HCT116 (cell line): ENCODE measurements around the gene SLC24A3. TPM values are rescaled to one million over a fixed set of nuclear protein-coding genes. Genes with fewer than 3 reads are reported as not detected.

Source experiments
- ATAC-seq: fragments of 200-7000 bp; cut with Tn5 transposase; 2 replicates; pipeline ENCODE4 v1.9.1; 2020; ENCODE audit warnings: mild to moderate bottlenecking, moderate library complexity
- BruUV-seq: library from RNA; stranded (reverse); fragments of 400-500 nt; replicated peaks from 2 replicates; lab custom pipeline; 2021; lab: Mats Ljungman, UMichigan
- CTCF ChIA-PET: fragments of 300-600 bp; sonication (Branson Sonifier 250); formaldehyde crosslinking; loops from one replicate; lab custom pipeline; 2021; ENCODE audit warnings: antibody characterized with exemption; lab: Charles Lee
- POLR2A ChIA-PET: fragments of 300-600, 350-600 bp; sonication (Branson Sonifier 250); formaldehyde crosslinking; loops from one replicate; lab custom pipeline; 2021; ENCODE audit warnings: antibody characterized with exemption; lab: Charles Lee
- RAD21 ChIA-PET, 2 experiments: fragments of 300-600 bp; sonication (Branson Sonifier 250); formaldehyde crosslinking; loops; one replicate each; lab custom pipeline; 2023; ENCODE audit warnings: low total read pairs in 2 of 2; ENCODE audit not compliant: uncharacterized antibody in 2 of 2, unreplicated experiment in 2 of 2, low non-redundant PET in 1 of 2; lab: Charles Lee
- DNase-seq: peaks from one replicate; pipeline ENCODE4 v3.0.0-alpha.2; 2010; ENCODE audit warnings: low read depth, low spot score
- H2AFZ ChIP-seq: fragments of 200-600 bp; shearing (Covaris generic), sonication (generic); 2 replicates; pipeline ENCODE4 v1.6.1; 2017; ENCODE audit warnings: low read depth, mixed run types, mixed read lengths, antibody characterized with exemption, low read length; ENCODE audit not compliant: poor library complexity, severe bottlenecking
- H3K27ac ChIP-seq: 2 replicates; pipeline ENCODE4 v1.5.1; 2012; ENCODE audit warnings: low read depth, low read length
- H3K27me3 ChIP-seq: fragments of 200-600 bp; sonication (generic); 2 replicates; pipeline ENCODE4 v1.6.1; 2016; ENCODE audit warnings: mixed run types, low read length, mixed read lengths; ENCODE audit not compliant: insufficient read depth
- H3K36me3 ChIP-seq, 2 experiments: fragments of 200-500 bp in 1 of 2; fragments of 200-600 bp in 1 of 2; sonication (Bioruptor generic) in 1 of 2; sonication (generic) in 1 of 2; 2 replicates each; pipeline versions ENCODE4 v1.5.1 to v1.6.1; 2014 to 2016; ENCODE audit warnings: low read length in 2 of 2, inconsistent platforms in 1 of 2, mixed read lengths in 1 of 2, mixed run types in 1 of 2; ENCODE audit not compliant: insufficient read depth in 2 of 2, control insufficient read depth in 1 of 2
- H3K4me1 ChIP-seq, 2 experiments: fragments of 200-600 bp in 1 of 2; sonication (generic) in 1 of 2; 2 replicates each; pipeline versions ENCODE4 v1.5.1 to v1.6.1; 2012 to 2017; ENCODE audit warnings: low read length in 2 of 2, inconsistent platforms in 1 of 2, mild to moderate bottlenecking in 1 of 2, mixed read lengths in 1 of 2, mixed run types in 1 of 2, moderate library complexity in 1 of 2; ENCODE audit not compliant: insufficient read depth in 2 of 2, control insufficient read depth in 1 of 2
- H3K4me2 ChIP-seq: fragments of 200-600 bp; sonication (generic); 2 replicates; pipeline ENCODE4 v1.6.1; 2017; ENCODE audit warnings: mixed run types, low read length, mixed read lengths
- H3K4me3 ChIP-seq, 2 experiments: fragments of 200-600 bp in 1 of 2; sonication (generic) in 1 of 2; replicated peaks in 1 of 2; 2 replicates each; pipeline ENCODE4 v1.5.1; 2011 to 2016; ENCODE audit warnings: low read length in 2 of 2, control low read depth in 1 of 2, low read depth in 1 of 2, mild to moderate bottlenecking in 1 of 2, mixed read lengths in 1 of 2, mixed run types in 1 of 2
- H3K79me2 ChIP-seq: fragments of 200-600 bp; sonication (generic); 2 replicates; pipeline ENCODE4 v1.6.1; 2017; ENCODE audit warnings: mild to moderate bottlenecking, mixed run types, low read length, moderate library complexity, mixed read lengths; ENCODE audit not compliant: insufficient read depth
- H3K9ac ChIP-seq: fragments of 200-600 bp; sonication (generic); 2 replicates; pipeline ENCODE4 v1.6.1; 2016; ENCODE audit warnings: low read length, mixed read lengths
- H3K9me2 ChIP-seq: fragments of 200-600 bp; sonication (generic), shearing (Covaris generic); 2 replicates; pipeline ENCODE4 v1.6.1; 2017; ENCODE audit warnings: mixed run types, mild to moderate bottlenecking, moderate library complexity; ENCODE audit not compliant: insufficient read depth
- H3K9me3 ChIP-seq, 2 experiments: fragments of 200-500 bp in 1 of 2; fragments of 200-600 bp in 1 of 2; sonication (Bioruptor generic) in 1 of 2; sonication (generic) in 1 of 2; 2 replicates each; pipeline ENCODE4 v1.6.1; 2014 to 2017; ENCODE audit warnings: low read length in 2 of 2, mixed read lengths in 2 of 2, inconsistent platforms in 1 of 2, low read depth in 1 of 2, mild to moderate bottlenecking in 1 of 2, mixed run types in 1 of 2, moderate library complexity in 1 of 2; ENCODE audit not compliant: control insufficient read depth in 1 of 2, insufficient read depth in 1 of 2
- H4K20me1 ChIP-seq: fragments of 200-600 bp; sonication (generic), shearing (Covaris generic); 2 replicates; pipeline ENCODE4 v1.6.1; 2017; ENCODE audit warnings: mixed run types, mild to moderate bottlenecking, moderate library complexity; ENCODE audit not compliant: insufficient read depth
- EGR1 ChIP-seq: IDR thresholded peaks from 2 replicates; pipeline ENCODE4 v1.6.1; 2012; ENCODE audit warnings: low read depth
- ELF1 ChIP-seq: IDR thresholded peaks from 2 replicates; pipeline ENCODE4 v1.6.1; 2012; ENCODE audit warnings: low read depth, borderline replicate concordance
- EZH2 ChIP-seq: fragments of 200-600 bp; sonication (generic); IDR thresholded peaks from 2 replicates; pipeline ENCODE4 v1.6.1; 2017; ENCODE audit warnings: antibody characterized with exemption, mixed run types
- JUND ChIP-seq: IDR thresholded peaks from 2 replicates; pipeline ENCODE4 v1.6.1; 2012
- POLR2A ChIP-seq: IDR thresholded peaks from 2 replicates; pipeline ENCODE4 v1.7.0; 2011; ENCODE audit warnings: borderline replicate concordance; ENCODE audit not compliant: insufficient read depth, insufficient read length; ENCODE audit errors: extremely low read depth
- POLR2AphosphoS5 ChIP-seq: IDR thresholded peaks from 2 replicates; pipeline ENCODE4 v1.6.1; 2011; ENCODE audit warnings: mild to moderate bottlenecking, low read depth, low read length, moderate library complexity
- RAD21 ChIP-seq: IDR thresholded peaks from 2 replicates; pipeline ENCODE4 v1.6.1; 2012; ENCODE audit warnings: low read depth, mild to moderate bottlenecking
- SIN3A ChIP-seq: IDR thresholded peaks from 2 replicates; pipeline ENCODE4 v1.6.1; 2012; ENCODE audit warnings: low read depth
- SP1 ChIP-seq: IDR thresholded peaks from 2 replicates; pipeline ENCODE4 v1.6.1; 2012; ENCODE audit warnings: low read depth
- TCF7L2 ChIP-seq: IDR thresholded peaks from 2 replicates; pipeline ENCODE4 v1.7.0; 2011; ENCODE audit warnings: borderline replicate concordance, inconsistent platforms; ENCODE audit not compliant: insufficient read depth, insufficient read length; ENCODE audit errors: extremely low read depth
- YY1 ChIP-seq: IDR thresholded peaks from 2 replicates; pipeline ENCODE4 v1.6.1; 2011; ENCODE audit warnings: low read length, low read depth, moderate library complexity, mild to moderate bottlenecking; ENCODE audit not compliant: insufficient replicate concordance; ENCODE audit errors: extremely low read depth
- ZFX ChIP-seq: fragments of 450-650 bp; IDR thresholded peaks from 2 replicates; pipeline ENCODE4 v1.6.1; 2017
- ZNF274 ChIP-seq: fragments of 200-500 bp; sonication (Bioruptor generic); IDR thresholded peaks from 2 replicates; pipeline ENCODE4 v1.6.1; 2014; ENCODE audit warnings: mild to moderate bottlenecking, low read depth, low read length, inconsistent platforms
- intact Hi-C: fragments of 100-400 bp; cut with micrococcal nuclease; formaldehyde crosslinking; loops from 2 replicates; pipeline ENCODE4 v1.10.0; 2022
- total RNA-seq: library from RNA; stranded (reverse); gene quantifications from one replicate; pipeline ENCODE4 v1.2.1, GENCODE V29; 2021; ENCODE audit not compliant: unreplicated experiment
- TF ChIP-seq, protein P1 (sequence below): IDR thresholded peaks from 2 replicates; pipeline ENCODE4 v1.6.1; 2012
- TF ChIP-seq, protein P2 (sequence below): IDR thresholded peaks from 2 replicates; pipeline ENCODE4 v1.6.1; 2011; ENCODE audit warnings: mild to moderate bottlenecking, low read length, moderate library complexity; ENCODE audit not compliant: insufficient replicate concordance; ENCODE audit errors: extremely low read depth
- TF ChIP-seq, protein P3 (sequence below): IDR thresholded peaks from 2 replicates; pipeline ENCODE4 v1.6.1; 2012

The SLC24A3 gene
- total RNA-seq, 1 experiment from 2014 or later, result not detected

DNA sequence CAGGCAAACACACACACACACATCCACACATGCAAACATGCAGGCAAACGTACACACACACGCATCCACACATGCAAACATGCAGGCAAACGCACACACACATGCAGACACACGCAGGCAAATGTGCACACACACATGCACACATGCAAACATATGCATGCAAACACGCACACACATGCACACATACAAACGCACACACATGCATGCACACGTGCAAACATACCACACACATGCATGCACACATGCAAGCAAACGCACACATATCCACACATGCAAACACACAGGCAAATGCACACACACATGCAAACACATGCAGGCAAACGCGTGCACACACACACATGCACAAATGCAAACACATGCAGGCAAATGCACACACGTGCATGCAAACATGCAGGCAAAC lies 498.7 kb downstream of the SLC24A3 start:
- no peaks in the 10 kb centered on the region for H3K36me3 ChIP-seq
- H3K4me2 ChIP-seq, result no peak overlapping the region
- ChIA-PET RAD21 (no interaction called here), CTCF (no interaction called here), POLR2A (no interaction called here)
- no TSS peak for BruUV-seq
- no peak for DNase-seq
- H3K79me2 ChIP-seq, result no peaks in the 10 kb centered on the region
- no peaks in the 10 kb centered on the region for H3K9me2 ChIP-seq
- peaks cover 30% of the 10 kb centered on the region for H3K27me3 ChIP-seq
- no peak for ATAC-seq
- no peak overlapping the region for H3K27ac ChIP-seq
- TF ChIP-seq RAD21, result no peak
- TF ChIP-seq, protein P1, sequence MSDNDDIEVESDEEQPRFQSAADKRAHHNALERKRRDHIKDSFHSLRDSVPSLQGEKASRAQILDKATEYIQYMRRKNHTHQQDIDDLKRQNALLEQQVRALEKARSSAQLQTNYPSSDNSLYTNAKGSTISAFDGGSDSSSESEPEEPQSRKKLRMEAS, result no peak
- H3K4me1 ChIP-seq, result no peaks in the 10 kb centered on the region
- no peak overlapping the region for H3K9ac ChIP-seq
- no peak overlapping the region for H2AFZ ChIP-seq
- H4K20me1 ChIP-seq, result no peaks in the 10 kb centered on the region
- no peak overlapping the region for H3K4me3 ChIP-seq
- H3K9me3 ChIP-seq, result no peaks in the 10 kb centered on the region
- intact Hi-C loops, result no loop called here

DNA sequence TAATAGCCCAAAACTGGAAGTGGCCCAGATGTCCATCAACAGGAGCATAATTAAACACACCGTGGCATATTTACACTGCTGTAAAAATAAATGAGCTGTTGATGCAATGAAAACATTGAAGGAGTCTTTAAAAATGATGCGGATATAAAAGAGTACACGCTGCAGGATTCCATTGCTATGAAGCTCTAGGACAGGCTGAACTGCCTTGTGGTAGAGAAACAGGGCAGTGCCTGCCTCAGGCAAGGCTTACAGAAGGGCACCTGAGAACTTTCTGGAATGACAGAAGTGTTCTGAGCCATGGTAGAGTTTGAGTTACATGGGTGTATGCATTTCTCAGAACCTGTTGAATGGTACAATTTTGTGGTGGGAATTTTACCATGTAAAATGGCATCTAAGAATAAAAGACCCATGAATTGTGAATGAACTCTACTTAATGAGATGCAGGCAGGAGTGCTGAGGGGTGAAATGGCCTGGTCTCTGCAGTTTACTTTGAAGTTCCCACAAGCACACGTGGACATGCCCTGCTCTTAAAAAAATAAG lies 500.3 kb downstream of the SLC24A3 start:
- Histone ChIP-seq H3K9me3 (no peaks in the 10 kb centered on the region), H4K20me1 (no peaks in the 10 kb centered on the region), H3K4me1 (no peaks in the 10 kb centered on the region), H3K9ac (no peak overlapping the region), H3K27me3 (peaks cover 18% of the 10 kb centered on the region; the same call in 1 of the 2 replicates), H3K4me2 (no peak overlapping the region), H3K9me2 (no peaks in the 10 kb centered on the region), H3K36me3 (no peaks in the 10 kb centered on the region), H3K4me3 (no peak overlapping the region), H2AFZ (no peak overlapping the region), H3K27ac (no peak overlapping the region), H3K79me2 (no peaks in the 10 kb centered on the region)
- DNase-seq (no peak), ATAC-seq (no peak)
- no TSS peak for BruUV-seq
- TF ChIP-seq SIN3A, result no peak
- TF ChIP-seq, protein P2, sequence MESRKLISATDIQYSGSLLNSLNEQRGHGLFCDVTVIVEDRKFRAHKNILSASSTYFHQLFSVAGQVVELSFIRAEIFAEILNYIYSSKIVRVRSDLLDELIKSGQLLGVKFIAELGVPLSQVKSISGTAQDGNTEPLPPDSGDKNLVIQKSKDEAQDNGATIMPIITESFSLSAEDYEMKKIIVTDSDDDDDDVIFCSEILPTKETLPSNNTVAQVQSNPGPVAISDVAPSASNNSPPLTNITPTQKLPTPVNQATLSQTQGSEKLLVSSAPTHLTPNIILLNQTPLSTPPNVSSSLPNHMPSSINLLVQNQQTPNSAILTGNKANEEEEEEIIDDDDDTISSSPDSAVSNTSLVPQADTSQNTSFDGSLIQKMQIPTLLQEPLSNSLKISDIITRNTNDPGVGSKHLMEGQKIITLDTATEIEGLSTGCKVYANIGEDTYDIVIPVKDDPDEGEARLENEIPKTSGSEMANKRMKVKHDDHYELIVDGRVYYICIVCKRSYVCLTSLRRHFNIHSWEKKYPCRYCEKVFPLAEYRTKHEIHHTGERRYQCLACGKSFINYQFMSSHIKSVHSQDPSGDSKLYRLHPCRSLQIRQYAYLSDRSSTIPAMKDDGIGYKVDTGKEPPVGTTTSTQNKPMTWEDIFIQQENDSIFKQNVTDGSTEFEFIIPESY, result no peak
- TF ChIP-seq EGR1, result no peak
- TF ChIP-seq ZFX, result no peak
- TF ChIP-seq POLR2A, result no peak
- TF ChIP-seq POLR2AphosphoS5, result no peak
- no peak for TF ChIP-seq TCF7L2
- no peak for TF ChIP-seq YY1
- TF ChIP-seq SP1, result no peak
- TF ChIP-seq, protein P1, result no peak
- no peak for TF ChIP-seq ELF1
- TF ChIP-seq, protein P3, sequence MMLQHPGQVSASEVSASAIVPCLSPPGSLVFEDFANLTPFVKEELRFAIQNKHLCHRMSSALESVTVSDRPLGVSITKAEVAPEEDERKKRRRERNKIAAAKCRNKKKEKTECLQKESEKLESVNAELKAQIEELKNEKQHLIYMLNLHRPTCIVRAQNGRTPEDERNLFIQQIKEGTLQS, result no peak
- TF ChIP-seq EZH2, result no peak
- TF ChIP-seq RAD21, result no peak
- TF ChIP-seq ZNF274, result no peak
- TF ChIP-seq JUND, result no peak
- POLR2A ChIA-PET, result no interaction called here
- RAD21 ChIA-PET, result no interaction called here
- intact Hi-C loops, result no loop called here
- CTCF ChIA-PET, result no interaction called here
